Measurements from ENCODE around the gene MYMX. TPM values are rescaled to one million over a fixed set of nuclear protein-coding genes. Genes with fewer than 3 reads are reported as not detected.

The MYMX gene
- total and polyA plus RNA-seq, 2 of the 13 experiments (the other 11 are each of a cell fraction or from before 2014, with no cell fraction given) = not detected

GRCh38 chr6:44217332-44218143 lies 812 bp downstream of the MYMX start (continued):
- TF ChIP-seq ZNF30 (CRISPR knock-in tag; IDR thresholded peaks at IDR 0.05) (0 out of 2 replicates have a peak, but pooled peaks have one; percentile 84), MAZ (IDR thresholded peaks at IDR 0.05; ENCODE audit: borderline replicate concordance, low read depth, low read length) (no peak), MAZ (CRISPR knock-in tag; IDR thresholded peaks at IDR 0.05; ENCODE audit: low read depth) (no peak), NFYB (CRISPR knock-in tag; IDR thresholded peaks at IDR 0.05) (peak; percentile 50), ZNF629 (CRISPR knock-in tag; conservative IDR thresholded peaks at IDR 0.05) (no peak), ZNF746 (CRISPR knock-in tag; IDR thresholded peaks at IDR 0.05) (no peak), ZBTB20 (CRISPR knock-in tag; IDR thresholded peaks at IDR 0.05; ENCODE audit: borderline replicate concordance, low read depth) (no peak), ZBTB26 (CRISPR knock-in tag; IDR thresholded peaks at IDR 0.05; ENCODE audit: borderline replicate concordance) (no peak), HOXA5 (CRISPR knock-in tag; IDR thresholded peaks at IDR 0.05) (no peak), PITX1 (CRISPR knock-in tag; IDR thresholded peaks at IDR 0.05) (peak; percentile 49; the same call in 1 of the 2 replicates), ARID3A (IDR thresholded peaks at IDR 0.05; ENCODE audit: low read depth, low read length) (no peak), IKZF5 (CRISPR knock-in tag; IDR thresholded peaks at IDR 0.05) (0 out of 2 replicates have a peak, but pooled peaks have one; percentile 15), MYPOP (CRISPR knock-in tag; IDR thresholded peaks at IDR 0.05) (0 out of 2 replicates have a peak, but pooled peaks have one; percentile 20), SKI (IDR thresholded peaks at IDR 0.05; ENCODE audit: partially characterized antibody) (no peak), EED (CRISPR knock-in tag; IDR thresholded peaks at IDR 0.05) (peak; percentile 82), PLSCR1 (CRISPR knock-in tag; IDR thresholded peaks at IDR 0.05; ENCODE audit: borderline replicate concordance) (no peak), SIX1 (CRISPR knock-in tag; IDR thresholded peaks at IDR 0.05; ENCODE audit: borderline replicate concordance) (no peak), LCORL (IDR thresholded peaks at IDR 0.05) (no peak), LCORL (CRISPR knock-in tag; IDR thresholded peaks at IDR 0.05) (peak; percentile 46; the same call in 1 of the 2 replicates), SP2 (CRISPR knock-in tag; IDR thresholded peaks at IDR 0.05) (0 out of 2 replicates have a peak, but pooled peaks have one; percentile 11), SALL1 (CRISPR knock-in tag; IDR thresholded peaks at IDR 0.05) (peak; percentile 39; the same call in 1 of the 2 replicates), EP300 (IDR thresholded peaks at IDR 0.05; ENCODE audit: low read depth in 2 of 2, low read length in 2 of 2) (no peak), EP300 (CRISPR knock-in tag; IDR thresholded peaks at IDR 0.05; ENCODE audit: borderline replicate concordance) (0 out of 2 replicates have a peak, but pooled peaks have one; percentile 41)
